HG02884 (cell line): ENCODE measurements around the gene PLXNA2.
A peak's percentile ranks its signal among the peaks of the same experiment; 100 is the strongest.

Experiments used
- ATAC-seq: cut with Tn5 transposase; IDR thresholded peaks from one replicate; pipeline ENCODE4 v1.9.1; 2021; ENCODE audit warnings: mild to moderate bottlenecking, moderate library complexity; ENCODE audit not compliant: unreplicated experiment

PLXNA2 gene

DNA sequence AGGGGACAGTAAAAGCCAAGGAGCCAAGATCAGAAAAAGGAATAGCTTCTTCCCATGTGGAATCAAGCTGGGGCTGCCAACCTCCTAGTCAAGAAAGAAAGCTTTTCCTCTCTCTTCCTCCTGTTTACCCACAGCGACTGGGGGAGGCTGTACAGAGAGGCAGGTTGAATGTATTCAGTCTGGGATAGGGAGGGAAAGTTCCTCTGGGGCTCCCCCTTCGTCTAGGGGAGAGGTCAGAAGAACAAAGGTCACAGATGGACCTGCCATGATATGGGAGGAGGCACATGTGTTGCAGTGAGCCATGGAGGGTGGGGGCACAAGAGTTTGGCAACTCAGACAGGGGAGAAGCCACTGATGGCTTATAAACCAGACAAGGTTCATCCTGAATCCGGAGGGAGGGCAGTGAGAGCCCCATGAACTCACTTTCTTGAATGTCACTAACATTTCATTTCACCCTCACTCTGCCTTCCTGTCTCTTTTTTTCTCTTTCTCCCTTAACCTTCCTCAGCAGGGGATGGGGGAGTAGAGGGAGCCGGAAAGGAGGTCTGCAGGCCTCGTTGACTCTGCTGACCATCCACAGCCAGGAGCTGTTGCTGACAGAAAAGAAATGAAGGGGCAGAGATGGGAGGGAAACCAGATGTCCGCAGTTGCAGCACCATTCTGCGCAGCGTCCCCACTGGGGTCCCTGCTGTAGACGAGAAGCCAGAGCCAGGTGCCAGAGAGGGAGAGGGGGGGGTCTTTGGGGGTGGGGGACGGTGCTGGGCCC lies 61.1 kb downstream of the PLXNA2 start:
- no peak for ATAC-seq

- ATAC-seq = no peak
These were observed 62.8 kb downstream of the PLXNA2 start for GRCh38 chr1:208181364-208181763.

DNA sequence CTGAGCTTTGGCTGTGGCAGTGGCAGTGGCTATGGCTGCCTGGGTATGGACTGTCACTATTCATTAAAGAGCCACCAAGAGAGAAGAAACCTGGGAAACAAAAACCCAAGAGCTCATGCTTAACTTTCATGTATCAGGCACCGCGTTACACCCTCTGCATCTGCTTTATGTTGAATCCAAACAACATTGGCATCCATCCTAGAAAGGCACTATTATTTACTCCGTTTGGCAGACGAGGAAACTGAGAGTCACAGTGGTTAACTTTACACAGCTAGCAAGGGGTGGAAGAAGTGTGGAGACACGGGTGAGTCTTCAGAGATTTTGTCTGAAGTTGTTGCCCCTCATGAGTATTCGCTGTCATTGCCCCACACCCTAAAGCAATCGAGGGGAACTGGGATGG lies 63.8 kb downstream of the PLXNA2 start:
- no peak for ATAC-seq

DNA sequence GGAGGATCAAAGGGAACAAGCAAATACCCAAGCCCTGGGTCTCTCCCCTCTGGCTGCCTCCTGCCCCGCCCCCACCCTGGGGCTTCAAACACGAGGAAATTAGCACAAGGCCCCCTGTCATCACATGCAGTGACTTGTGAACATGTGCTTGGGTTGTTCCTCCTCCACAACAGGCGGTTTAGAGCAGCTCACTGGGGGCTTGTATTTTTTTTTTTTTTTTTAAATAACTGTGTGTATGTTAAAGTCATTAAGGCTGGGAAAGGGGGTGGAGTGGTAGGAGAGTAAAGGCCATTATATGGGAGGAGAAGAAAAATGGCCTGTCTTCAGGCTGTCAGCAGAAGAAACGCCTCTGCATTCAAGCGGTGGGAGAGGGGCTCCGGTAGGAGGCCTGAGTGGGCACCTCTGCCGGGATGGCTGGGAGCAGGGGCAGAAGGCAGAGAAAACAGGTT lies 64.2 kb downstream of the PLXNA2 start:
- ATAC-seq = no peak

DNA sequence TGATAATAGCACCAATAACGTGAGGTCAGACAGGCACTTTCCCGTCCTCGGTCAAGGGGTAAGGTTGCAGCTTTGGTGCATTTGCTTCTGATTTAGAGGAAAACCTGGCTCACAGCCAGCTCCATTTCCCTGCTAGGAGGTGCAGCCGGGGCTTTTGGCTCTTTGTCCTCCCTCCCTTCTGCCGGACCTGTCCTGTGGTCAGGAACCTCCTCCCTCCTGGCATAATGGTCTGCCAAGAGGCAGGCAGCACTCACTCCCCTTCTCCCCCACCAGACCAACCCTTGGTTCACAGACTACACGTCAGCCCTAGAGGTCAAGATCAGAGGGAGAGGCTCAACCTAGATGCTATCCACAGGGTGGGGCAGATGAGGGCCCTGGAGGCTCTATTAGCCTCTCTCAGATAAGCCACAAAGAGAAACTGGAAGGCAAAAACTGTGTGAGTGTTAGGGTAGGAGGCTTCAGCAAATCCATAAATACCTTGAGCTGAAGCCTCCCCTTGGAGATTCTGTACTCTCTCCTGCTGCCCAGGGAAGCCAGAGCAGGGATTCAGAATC lies 64.8 kb downstream of the PLXNA2 start:
- no peak for ATAC-seq

DNA sequence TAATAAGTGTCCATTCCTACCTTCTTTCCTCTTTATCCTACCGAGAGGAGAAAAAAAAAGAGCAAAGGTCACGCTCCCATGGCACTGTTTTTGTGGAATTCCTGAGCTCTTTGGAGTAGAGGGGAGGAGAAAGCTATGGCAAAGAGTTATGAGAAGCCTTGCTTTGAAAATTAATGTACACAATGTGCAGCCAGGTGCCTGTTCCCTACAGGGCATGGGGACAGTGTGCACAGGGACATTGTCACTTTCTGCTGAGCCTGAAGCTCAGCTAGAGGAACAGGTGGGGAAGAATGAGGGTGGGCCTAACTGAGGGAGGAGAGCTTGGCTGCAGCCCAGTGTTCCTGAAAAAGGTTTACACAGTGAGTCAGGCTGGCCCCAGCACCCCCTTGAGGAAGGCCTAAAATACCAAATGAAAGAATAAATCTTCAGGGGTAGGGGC lies 66.1 kb downstream of the PLXNA2 start:
- ATAC-seq = no peak

GRCh38 chr1:208177656-208178055 lies 66.5 kb downstream of the PLXNA2 start:
- peak; percentile 93 for ATAC-seq

DNA sequence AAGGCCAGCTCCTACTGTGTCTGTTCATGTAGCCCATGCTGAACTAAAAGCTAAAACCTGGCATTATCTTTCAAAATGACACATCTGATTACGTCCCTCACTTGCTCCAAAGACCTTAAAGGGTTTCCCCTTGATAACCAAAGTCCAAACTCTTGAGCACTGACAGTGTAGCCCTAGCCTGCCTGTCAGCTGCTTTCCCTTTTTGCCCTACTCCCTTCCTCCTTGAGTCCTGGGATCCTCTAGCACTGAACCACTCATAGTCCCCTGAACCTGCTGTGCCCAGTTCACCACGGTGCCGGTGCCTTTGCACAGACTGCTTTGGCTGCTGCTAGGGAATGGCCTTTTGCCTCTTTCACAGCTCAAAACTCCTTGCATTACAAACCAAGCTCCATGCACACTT lies 67.5 kb downstream of the PLXNA2 start:
- no peak for ATAC-seq

DNA sequence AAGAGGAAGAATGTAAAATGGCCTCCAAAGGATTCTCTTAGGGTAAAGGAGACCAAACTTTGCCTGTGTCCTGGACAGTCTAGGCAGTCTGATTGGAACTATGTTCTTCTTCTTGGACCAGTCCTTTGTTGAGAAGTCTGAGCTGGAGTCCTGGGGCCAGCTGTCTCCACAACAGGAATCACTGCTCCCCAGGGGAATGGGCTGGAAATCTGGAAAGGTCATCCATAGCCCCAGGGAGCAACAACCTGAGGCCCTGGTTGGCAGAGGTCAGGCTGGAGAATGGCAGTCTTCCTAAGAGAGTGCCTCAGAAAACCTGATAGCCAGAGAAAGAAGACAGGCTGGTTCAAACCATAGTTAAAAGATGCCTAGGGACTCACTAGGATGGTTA lies 68.7 kb downstream of the PLXNA2 start:
- ATAC-seq = no peak

GRCh38 chr1:208174731-208175507 lies 69.3 kb downstream of the PLXNA2 start:
- no peak for ATAC-seq

DNA sequence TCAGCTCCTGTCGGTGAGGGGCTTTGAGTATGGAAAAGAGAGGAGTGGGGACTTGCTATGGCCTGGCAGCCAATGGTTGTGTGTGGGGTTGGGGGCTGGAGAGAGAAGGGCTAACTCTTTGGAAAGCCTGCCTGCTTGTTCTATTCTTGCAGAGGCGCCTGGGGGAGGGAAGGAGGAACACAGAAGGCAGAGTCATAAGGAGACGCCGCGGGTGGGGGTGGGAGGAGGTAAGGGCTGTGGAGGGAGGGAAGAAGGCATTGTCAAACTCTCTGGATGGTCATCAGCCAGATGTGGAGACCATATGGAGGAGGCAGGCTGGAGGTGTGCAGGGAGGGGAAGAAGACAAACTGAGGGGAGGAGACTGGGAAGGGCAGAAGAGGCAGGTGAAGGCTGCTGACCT lies 70.0 kb downstream of the PLXNA2 start:
- ATAC-seq = no peak

GRCh38 chr1:208173749-208174148 lies 70.4 kb downstream of the PLXNA2 start:
- no peak for ATAC-seq

DNA sequence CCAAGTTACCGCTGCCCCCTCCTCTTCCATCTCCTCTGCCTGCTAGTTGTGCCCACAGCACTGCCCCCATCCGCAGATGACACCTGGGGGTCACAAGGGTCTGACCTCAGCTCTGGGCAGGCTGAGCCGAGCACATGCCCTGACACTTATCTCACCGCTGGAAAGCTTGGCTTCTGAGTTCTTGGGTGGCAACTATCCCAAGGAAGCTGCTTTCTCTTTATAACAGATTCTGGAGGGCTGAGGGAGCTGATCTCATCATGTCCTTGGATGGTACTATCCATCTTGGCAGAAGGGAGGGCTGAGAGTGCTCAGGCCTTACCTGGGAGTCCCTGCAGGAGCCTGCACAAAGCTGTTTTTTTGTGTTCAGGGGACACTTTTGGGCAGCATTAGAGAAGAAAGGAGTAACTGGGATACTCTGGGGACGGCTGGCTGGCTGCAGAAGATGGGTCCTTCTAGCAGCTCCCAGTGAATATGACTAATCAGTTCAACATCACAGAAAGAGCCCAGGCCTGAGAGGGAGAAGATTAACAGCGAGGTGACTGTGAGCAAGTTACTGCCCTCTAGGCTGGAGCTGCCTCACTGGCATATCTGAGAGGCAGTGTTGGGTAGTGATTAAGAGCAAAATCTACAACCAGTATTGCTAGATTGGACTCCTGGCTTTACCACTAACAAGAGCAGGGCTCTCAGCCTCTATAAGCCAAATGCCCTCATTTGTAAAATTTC lies 71.6 kb downstream of the PLXNA2 start:
- ATAC-seq = no peak

GRCh38 chr1:208171616-208172422 lies 72.4 kb downstream of the PLXNA2 start:
- ATAC-seq = no peak

- no peak for ATAC-seq
These were observed 73.9 kb downstream of the PLXNA2 start for GRCh38 chr1:208170252-208170651.

DNA sequence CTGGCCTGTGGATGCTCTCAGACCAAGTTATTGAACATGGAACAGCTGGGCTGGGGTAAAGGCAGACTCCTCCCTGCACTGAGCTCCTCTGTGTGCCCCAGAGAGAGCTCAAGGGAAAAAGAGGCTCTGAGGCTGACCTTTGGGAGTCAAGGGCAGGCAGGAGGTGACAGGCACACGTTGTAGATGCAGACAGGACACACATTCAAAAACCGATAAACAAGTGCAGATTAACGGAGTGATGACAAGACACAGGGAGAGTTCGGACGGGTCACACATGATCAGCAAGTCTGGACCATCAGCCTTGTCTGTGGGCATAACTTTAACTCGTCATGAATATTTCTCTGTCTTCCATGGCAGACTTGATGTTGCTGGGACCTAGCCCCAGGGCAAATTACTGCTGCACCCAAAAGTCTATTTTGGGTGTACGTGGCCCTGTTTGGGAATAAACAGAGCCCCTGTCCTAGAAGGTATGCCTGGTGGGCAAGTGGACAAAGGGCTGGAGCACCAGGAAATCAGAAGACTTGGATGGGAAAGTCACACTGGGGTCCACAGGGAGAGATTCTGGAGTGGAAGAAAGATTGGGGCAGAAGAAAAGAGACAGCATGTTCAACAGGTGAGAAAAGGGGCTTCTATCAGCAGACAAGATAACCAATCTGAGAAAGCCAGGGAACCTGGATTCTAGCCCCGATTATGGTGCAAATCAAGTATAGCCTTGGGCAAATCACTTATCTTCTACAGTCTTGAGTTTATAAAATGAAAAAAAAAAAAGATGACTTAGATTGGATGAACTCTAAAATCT lies 74.9 kb downstream of the PLXNA2 start:
- no peak for ATAC-seq

DNA sequence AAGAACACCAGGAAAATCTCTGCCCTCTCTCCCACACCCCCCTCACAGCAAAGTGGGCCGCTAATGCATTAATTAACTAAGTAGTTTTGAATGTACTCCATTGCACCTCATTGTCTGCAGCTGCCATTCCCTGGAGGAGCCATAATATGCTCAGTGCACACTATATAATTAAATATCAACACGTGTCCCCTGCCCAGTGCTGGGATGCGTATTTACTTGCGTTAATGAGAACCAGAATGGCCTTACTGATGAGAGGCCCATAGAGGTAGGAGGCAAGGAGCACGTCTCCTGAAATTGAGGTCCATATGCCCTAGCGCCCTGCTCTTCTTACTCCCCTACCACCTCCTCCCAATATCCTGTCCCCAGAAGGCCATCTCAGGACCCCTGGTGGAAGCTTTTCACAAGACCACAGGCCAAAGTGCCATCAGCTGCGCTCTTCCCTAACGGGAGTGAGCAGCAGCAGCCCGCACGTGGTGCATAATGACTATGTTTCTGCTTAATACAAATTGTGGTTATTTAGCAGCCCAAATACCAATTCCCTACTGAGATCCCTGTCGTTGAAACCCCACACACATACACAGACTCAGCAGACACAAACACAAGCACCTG lies 76.8 kb downstream of the PLXNA2 start:
- no peak for ATAC-seq

DNA sequence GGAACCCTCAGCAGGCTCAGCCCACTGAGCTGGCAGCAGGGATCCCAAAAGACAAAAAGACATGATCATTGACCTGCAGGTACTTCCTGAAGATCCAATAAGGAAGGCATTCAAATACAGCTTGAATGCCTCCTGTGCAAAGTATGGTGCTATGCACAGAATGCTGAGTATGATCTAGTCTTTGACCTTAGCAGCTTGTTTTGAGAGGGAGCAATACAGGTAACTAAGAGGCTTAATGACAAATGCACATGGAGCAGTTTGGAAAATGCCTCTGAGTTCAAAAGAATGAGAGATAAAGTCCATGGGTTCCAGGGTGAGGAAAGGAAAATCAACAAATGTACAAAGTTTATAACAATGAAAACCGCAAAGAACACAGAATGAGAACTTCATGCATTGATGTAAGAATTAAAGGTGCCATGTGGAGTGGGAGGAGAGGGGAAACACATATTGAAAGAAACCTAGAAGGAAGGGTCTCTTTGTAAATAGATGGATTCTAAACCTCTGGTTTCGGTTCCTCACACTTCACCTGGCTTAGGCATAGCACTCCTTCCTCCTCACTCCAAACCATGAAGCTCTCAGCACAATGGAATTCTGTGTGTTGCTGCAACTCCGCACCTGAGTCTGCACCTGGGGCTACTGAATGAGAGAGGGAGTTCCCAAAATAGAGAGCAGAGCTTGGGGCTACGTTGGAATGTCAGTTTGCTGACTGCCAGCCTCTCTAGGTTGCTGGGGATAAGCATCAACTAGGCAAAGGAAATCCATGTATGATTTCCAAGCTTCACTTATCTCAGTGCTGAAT lies 77.6 kb downstream of the PLXNA2 start:
- ATAC-seq = no peak
